Activated CD8-positive, alpha-beta T cell treated with anti-CD3 and anti-CD28 coated beads for 36 hours (primary cell): ENCODE results near the gene CHD1. TPM values are rescaled to one million over a fixed set of nuclear protein-coding genes. Genes with fewer than 3 reads are reported as not detected.

Experiments used
- ATAC-seq: fragments of 200-7000 bp; cut with Tn5 transposase; one replicate; pipeline ENCODE4 v1.10.0; 2021; ENCODE audit warnings: mild to moderate bottlenecking, moderate library complexity
- CTCF ChIA-PET: fragments of 350-600 bp; sonication (Branson Sonifier 250); formaldehyde crosslinking; loops from one replicate; lab custom pipeline; 2021; ENCODE audit warnings: antibody characterized with exemption; lab: Charles Lee
- POLR2A ChIA-PET: fragments of 350-600 bp; sonication (Branson Sonifier 250); formaldehyde crosslinking; loops from one replicate; lab custom pipeline; 2021; ENCODE audit warnings: antibody characterized with exemption; lab: Charles Lee
- DNase-seq: peaks from one replicate; pipeline ENCODE4 v3.0.0-alpha.2; 2020
- H3K27ac Mint-ChIP-seq: one replicate; pipeline ENCODE4 v1.8.0; 2021; ENCODE audit warnings: mild to moderate bottlenecking, mixed read lengths
- H3K27me3 Mint-ChIP-seq: one replicate; pipeline ENCODE4 v1.8.0; 2021; ENCODE audit warnings: mixed read lengths
- H3K36me3 Mint-ChIP-seq: one replicate; pipeline ENCODE4 v1.8.0; 2021; ENCODE audit warnings: low read depth, mixed read lengths
- H3K4me1 Mint-ChIP-seq: one replicate; pipeline ENCODE4 v1.8.0; 2021; ENCODE audit warnings: low read depth, mixed read lengths
- H3K4me3 Mint-ChIP-seq: one replicate; pipeline ENCODE4 v1.8.0; 2021; ENCODE audit warnings: mild to moderate bottlenecking, moderate library complexity, mixed read lengths
- H3K9me3 Mint-ChIP-seq: one replicate; pipeline ENCODE4 v1.8.0; 2021; ENCODE audit warnings: mixed read lengths
- CTCF ChIP-seq: fragments of 200-600 bp; IDR thresholded peaks from one replicate; pipeline ENCODE4 v1.8.0; 2022; ENCODE audit warnings: antibody characterized with exemption, mild to moderate bottlenecking
- intact Hi-C: fragments of 100-400 bp; cut with micrococcal nuclease; formaldehyde crosslinking; loops from one replicate; pipeline ENCODE4 v1.10.0; 2022
- total RNA-seq, 2 experiments: library from RNA; stranded (reverse); gene quantifications; one replicate each; pipeline ENCODE4 v1.2.3, GENCODE V29; 2021

CHD1 gene
- total RNA-seq, 2 experiments from 2014 or later = 52.0 to 52.8 TPM

GRCh38 chr5:98827588-98828284 lies 101.1 kb downstream of the CHD1 start:
- ATAC-seq (no peak), DNase-seq (no peak)
- H3K36me3 Mint-ChIP-seq = no peaks in the 10 kb centered on the region
- intact Hi-C loops = no loop called here
- H3K27ac Mint-ChIP-seq = no peak overlapping the region
- no peaks in the 10 kb centered on the region for H3K27me3 Mint-ChIP-seq
- ChIA-PET POLR2A (no interaction called here), CTCF (interaction anchor here (1.6 to 1.7 kb wide), 2 partner anchors 32 to 1597 kb away, joined by 3 to 4 read pairs; no protein-coding TSS in a partner anchor)
- H3K4me3 Mint-ChIP-seq = no peak overlapping the region
- no peaks in the 10 kb centered on the region for H3K4me1 Mint-ChIP-seq
- TF ChIP-seq CTCF = no peak
- no peaks in the 10 kb centered on the region for H3K9me3 Mint-ChIP-seq

DNA sequence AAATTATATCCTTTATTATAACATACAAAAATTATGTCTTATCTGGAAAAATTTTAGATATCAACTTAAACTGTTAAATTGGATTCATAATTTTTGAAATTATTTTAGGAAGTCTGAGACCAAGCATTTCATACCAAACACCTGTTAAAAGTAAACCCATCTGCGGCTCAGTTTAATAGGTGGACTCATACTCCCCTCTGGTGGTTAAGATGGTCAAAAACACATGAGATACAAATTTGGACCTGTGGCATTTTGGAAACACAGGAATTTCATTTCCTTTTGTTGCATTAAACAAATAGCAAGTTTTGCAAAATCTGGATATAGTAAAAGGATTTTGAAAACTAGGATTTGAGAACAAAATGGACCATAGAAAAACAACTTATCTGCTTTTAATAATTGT lies 101.6 kb downstream of the CHD1 start:
- Mint-ChIP-seq H3K27ac (no peak overlapping the region), H3K4me3 (no peak overlapping the region)
- CTCF ChIA-PET = interaction anchor here (1.7 kb wide), 1 partner anchor 32 kb away, joined by 4 read pairs; no protein-coding TSS in a partner anchor

GRCh38 chr5:98825582-98826375 lies 103.0 kb downstream of the CHD1 start:
- peaks cover 3% of the 10 kb centered on the region for H3K9me3 Mint-ChIP-seq
- POLR2A ChIA-PET = no interaction called here

More for the DNA sequence above, 101.6 kb downstream of the CHD1 start:
- peak; percentile 55 for TF ChIP-seq CTCF
- DNase-seq (peak; percentile 13), ATAC-seq (peak; percentile 42)
- POLR2A ChIA-PET = no interaction called here
- Mint-ChIP-seq H3K27me3 (no peaks in the 10 kb centered on the region), H3K9me3 (no peaks in the 10 kb centered on the region), H3K4me1 (no peaks in the 10 kb centered on the region), H3K36me3 (no peaks in the 10 kb centered on the region)
- intact Hi-C loops = no loop called here

DNA sequence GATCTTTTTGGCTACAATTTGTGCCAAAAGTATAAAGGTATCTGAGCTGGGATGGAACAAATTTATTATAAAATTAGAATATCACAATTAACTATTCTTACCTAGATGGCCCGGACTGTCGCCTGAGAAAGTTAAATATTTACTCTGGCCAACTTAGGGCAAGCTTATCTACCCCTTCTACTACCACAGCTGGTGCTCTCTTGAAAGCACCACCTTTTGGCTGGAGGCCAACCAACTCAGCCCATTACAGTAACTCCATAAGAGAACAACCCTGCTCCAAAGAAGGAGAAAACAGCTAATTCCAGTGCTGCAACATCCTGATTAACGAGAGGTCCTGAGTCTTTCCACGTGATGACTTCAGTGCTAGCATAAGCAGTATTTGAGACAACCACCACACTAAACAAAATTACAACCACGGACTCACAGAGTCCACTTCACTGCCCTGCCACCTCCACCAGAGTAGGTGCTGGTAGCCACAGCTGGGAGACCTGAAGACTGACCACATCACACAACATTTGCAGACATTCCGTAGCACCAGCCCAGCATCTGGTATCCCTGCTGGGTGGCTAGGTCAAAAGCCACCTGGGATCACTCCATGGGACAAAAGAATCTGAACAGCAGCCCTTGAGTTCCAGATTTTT lies 112.1 kb downstream of the CHD1 start:
- no peak for TF ChIP-seq CTCF
- peaks cover 3% of the 10 kb centered on the region for H3K9me3 Mint-ChIP-seq
- peaks cover 2% of the 10 kb centered on the region for H3K4me1 Mint-ChIP-seq
- DNase-seq = no peak
- H3K27me3 Mint-ChIP-seq = peaks cover 3% of the 10 kb centered on the region
- intact Hi-C loops = no loop called here
- no peaks in the 10 kb centered on the region for H3K36me3 Mint-ChIP-seq
- H3K27ac Mint-ChIP-seq = no peak overlapping the region
- no peak for ATAC-seq
- CTCF ChIA-PET = interaction anchor here (1.2 kb wide), 1 partner anchor 45 kb away, joined by 3 read pairs; no protein-coding TSS in a partner anchor
- POLR2A ChIA-PET = no interaction called here
- H3K4me3 Mint-ChIP-seq = no peak overlapping the region

More at GRCh38 chr5:98825582-98826375, 103.0 kb downstream of the CHD1 start:
- ATAC-seq (no peak), DNase-seq (no peak)
- no peak overlapping the region for H3K27ac Mint-ChIP-seq
- H3K4me1 Mint-ChIP-seq = no peaks in the 10 kb centered on the region
- no peaks in the 10 kb centered on the region for H3K36me3 Mint-ChIP-seq
- H3K27me3 Mint-ChIP-seq = no peaks in the 10 kb centered on the region
- TF ChIP-seq CTCF = no peak
- intact Hi-C loops = no loop called here
- H3K4me3 Mint-ChIP-seq = no peak overlapping the region
- CTCF ChIA-PET = no interaction called here
